C4-2B (cell line): ENCODE data around the gene PACS2.

ENCODE experiments used
- H3K27ac ChIP-seq: fragments of 450-650 bp; 2 replicates; pipeline ENCODE4 v1.5.1; 2017
- CTCF ChIP-seq: fragments of 450-650 bp; conservative IDR thresholded peaks from 2 replicates; pipeline ENCODE4 v1.5.1; 2017; ENCODE audit warnings: mild to moderate bottlenecking
- ZFX ChIP-seq: fragments of 450-650 bp; IDR thresholded peaks from 2 replicates; pipeline ENCODE4 v1.6.1; 2017

The PACS2 gene

GRCh38 chr14:105351920-105352851 lies 37.6 kb downstream of the PACS2 start:
- no peak overlapping the region for H3K27ac ChIP-seq

GRCh38 chr14:105353136-105353535 lies 38.6 kb downstream of the PACS2 start:
- no peak for TF ChIP-seq CTCF
- no peak for TF ChIP-seq ZFX
- no peak overlapping the region for H3K27ac ChIP-seq

More at GRCh38 chr14:105351920-105352851, 37.6 kb downstream of the PACS2 start:
- TF ChIP-seq CTCF (peak; percentile 89), ZFX (no peak)

GRCh38 chr14:105354541-105354940 lies 40.0 kb downstream of the PACS2 start:
- TF ChIP-seq ZFX (no peak), CTCF (no peak)

GRCh38 chr14:105355049-105355575 lies 40.6 kb downstream of the PACS2 start:
- no peak overlapping the region for H3K27ac ChIP-seq
- TF ChIP-seq CTCF, result no peak
- TF ChIP-seq ZFX, result no peak

More at GRCh38 chr14:105354541-105354940, 40.0 kb downstream of the PACS2 start:
- no peak overlapping the region for H3K27ac ChIP-seq

GRCh38 chr14:105355850-105356604 lies 41.5 kb downstream of the PACS2 start:
- H3K27ac ChIP-seq, result no peak overlapping the region
- TF ChIP-seq ZFX (no peak), CTCF (no peak)

- no peak for TF ChIP-seq ZFX
- TF ChIP-seq CTCF, result no peak
- H3K27ac ChIP-seq, result no peak overlapping the region
Observed at GRCh38 chr14:105356927-105357326, 42.4 kb downstream of the PACS2 start.

- no peak for TF ChIP-seq ZFX
- TF ChIP-seq CTCF, result no peak
- no peak overlapping the region for H3K27ac ChIP-seq
Observed at GRCh38 chr14:105357626-105358025, 43.1 kb downstream of the PACS2 start.
